GM19193 (cell line): Measurements from ENCODE around the gene DHRS7B.

ENCODE experiments used
- POLR2A ChIP-seq: IDR thresholded peaks from 4 replicates; pipeline ENCODE4 v1.6.1; 2011; ENCODE audit not compliant: insufficient read depth, insufficient read length; ENCODE audit errors: extremely low read depth

The DHRS7B gene

DNA sequence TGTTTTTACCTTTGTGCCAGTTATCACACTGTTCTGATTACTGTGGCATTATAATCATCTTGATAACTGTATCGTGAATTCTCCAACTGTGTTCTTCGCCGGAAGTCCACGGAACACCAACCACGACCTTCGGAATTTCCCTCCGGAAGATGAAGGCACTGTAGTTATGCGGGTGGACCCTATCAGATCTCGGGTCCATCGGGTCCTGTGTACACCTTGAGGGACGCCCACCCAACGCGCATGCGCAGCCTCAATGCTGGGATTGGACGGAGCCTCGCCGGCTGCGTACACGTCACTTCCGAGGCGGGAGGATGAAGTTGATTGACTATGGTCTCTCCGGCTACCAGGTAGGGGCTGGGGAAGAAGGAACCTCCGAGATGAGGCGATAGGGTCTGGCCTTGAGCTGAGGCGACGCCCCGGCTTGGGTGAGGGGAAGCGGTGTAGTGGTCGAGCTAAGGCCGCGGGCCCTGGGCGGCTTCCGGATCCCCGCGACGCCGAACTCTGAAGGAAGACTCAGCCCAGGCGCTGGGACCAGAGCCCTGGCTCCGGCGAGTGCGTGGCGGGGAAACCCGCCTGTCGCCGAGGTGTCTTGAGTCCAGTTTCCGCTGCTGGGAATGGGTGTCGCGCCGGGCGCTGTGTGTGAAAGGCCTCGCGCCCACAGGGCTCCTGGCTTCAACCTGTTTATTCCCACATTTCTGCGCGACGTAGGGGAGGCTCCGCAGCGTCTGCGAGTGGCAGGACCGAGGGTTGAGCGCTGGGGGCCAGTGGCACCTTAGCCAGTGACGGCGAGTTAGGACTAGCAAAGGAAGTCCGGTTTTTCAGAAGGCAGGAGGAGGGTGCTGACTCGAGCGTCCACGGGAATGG is at the start of gene DHRS7B:
TSS of gene DHRS7B (plus strand) at position 320 of the 864 bp plus-strand sequence. CDS start at position 328, 8 bp downstream.
- TF ChIP-seq POLR2A: peak; percentile 93

- TF ChIP-seq POLR2A: no peak
Measured at GRCh38 chr17:21077281-21077680, 49.5 kb upstream of the DHRS7B start.

- TF ChIP-seq POLR2A: no peak
Measured at GRCh38 chr17:21078016-21078780, 48.6 kb upstream of the DHRS7B start.

DNA sequence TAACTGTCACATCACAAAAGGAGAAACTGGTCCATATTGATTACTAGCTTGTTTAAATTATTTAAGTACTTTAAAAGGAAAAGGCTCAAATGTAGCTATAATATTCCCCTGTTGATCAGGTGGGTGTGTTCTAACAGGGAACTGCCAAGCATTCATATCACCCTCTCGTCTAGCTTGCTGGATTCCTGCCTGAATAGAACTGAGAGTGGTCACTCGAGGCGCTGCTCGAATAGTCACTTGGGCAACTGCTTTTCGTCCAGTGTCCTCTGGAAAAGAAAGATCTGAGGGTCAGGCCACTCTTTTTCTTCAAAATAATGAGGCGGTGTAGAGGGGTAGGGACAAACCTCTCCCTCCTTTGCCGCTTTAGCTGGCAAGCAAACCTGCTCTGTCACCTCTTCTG is 47.6 kb upstream of the DHRS7B start:
- TF ChIP-seq POLR2A: no peak

DNA sequence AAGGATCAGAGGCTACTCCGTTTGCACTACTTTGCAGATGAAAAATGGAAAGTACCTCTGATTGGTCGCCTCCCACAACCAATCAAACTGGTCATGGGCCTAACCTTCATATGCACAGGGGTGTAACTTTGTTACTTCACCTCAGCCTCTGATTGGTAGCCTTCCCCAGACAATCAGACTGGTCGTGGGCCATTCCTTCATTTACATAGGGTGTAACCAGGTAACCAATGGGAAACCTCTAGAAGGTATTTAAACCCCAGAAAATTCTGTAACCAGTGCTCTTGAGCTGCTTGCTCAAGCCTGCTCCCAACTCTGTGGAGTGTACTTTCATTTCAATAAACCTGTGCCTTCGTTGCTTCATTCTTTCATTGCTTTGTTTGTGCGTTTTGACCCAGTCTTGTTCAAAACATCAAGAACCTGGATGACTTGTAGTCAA is 44.7 kb upstream of the DHRS7B start:
- no peak for TF ChIP-seq POLR2A

DNA sequence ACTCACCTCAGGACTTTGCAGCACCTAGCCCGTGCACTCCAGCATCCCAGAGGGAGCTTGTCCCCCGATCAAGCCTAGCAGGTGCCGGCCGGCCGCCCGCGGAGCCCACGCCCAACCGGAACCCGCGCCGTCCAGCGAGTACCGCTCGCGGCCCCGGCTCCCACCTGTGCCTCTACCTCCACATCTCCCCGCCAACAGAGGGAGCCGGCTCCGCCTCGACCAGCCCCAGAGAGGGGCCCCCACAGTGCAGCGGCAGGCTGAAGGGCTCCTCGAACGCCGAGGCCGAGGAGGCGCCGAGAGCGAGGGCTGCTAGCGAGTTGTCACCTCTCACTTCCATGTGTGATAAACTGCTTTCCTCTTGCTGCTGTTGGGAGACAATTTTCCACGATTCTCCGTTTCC is 41.1 kb upstream of the DHRS7B start:
- no peak for TF ChIP-seq POLR2A

- no peak for TF ChIP-seq POLR2A
Measured at GRCh38 chr17:21089145-21089544, 37.6 kb upstream of the DHRS7B start.

- no peak for TF ChIP-seq POLR2A
Measured at GRCh38 chr17:21089933-21090901, 36.5 kb upstream of the DHRS7B start.

DNA sequence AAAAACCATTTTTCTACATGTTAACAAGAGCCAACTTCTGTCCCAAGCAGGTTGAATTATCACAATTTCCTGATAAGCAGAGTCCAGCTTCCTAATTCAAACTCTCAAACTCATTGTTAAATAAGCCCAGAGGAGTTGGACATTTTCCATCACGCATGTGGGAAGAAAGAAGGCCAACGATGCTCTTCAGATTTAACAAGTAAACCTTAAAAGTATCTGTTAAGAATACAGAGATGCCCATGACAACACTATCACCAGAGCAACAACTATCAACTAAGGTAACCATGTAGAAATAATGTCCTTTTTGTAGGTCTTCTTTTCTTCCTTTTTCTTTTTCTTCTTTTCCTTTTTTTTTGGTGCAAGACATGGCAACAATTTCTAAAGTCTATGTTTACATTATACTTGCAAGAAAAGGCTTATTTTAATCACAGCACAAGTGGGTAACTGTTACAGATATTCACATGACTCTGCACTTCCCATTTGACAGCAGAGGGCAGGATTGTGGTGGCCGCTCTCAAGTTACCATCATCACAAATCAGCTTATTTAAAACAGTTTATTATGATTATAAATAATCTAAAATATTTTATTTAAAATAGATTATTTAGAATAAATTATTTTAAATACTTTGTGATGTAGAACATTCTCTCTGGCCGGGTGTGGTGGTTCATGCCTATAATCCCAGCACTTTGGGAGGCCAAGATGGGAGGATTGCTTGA is 35.7 kb upstream of the DHRS7B start:
- no peak for TF ChIP-seq POLR2A

GRCh38 chr17:21094298-21094704 is 32.5 kb upstream of the DHRS7B start:
- TF ChIP-seq POLR2A: no peak

- no peak for TF ChIP-seq POLR2A
Measured at GRCh38 chr17:21095735-21096134, 31.0 kb upstream of the DHRS7B start.

DNA sequence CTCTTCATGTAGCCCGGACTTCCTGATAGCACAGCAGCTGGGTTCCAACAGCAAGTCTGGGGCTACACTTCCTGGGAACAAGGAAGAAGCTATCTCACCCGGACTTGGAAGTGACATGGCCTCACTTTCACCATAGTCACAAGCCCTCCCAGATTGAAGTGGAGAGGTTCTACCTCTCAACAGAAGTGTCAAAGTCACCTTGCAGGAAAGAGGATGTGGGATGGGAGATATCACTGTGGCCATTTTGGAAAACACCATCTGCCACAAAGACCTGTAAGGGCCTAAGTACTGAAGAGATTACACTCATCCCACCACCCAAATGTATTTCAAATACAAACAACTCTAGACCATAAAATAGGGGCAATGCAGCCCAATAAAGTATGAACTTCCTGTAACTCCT is 29.9 kb upstream of the DHRS7B start:
- TF ChIP-seq POLR2A: no peak

GRCh38 chr17:21098934-21099689 is 27.7 kb upstream of the DHRS7B start:
- TF ChIP-seq POLR2A: peak; percentile 48
